ENCODE measurements around the gene AURKA. TPM values are rescaled to one million over a fixed set of nuclear protein-coding genes. Genes with fewer than 3 reads are reported as not detected.

Gene AURKA
- total and polyA plus RNA-seq, 9 of the 15 experiments (the other 6 are each of a cell fraction or from before 2014, with no cell fraction given), result 72.7 to 162 (median 113) TPM

DNA sequence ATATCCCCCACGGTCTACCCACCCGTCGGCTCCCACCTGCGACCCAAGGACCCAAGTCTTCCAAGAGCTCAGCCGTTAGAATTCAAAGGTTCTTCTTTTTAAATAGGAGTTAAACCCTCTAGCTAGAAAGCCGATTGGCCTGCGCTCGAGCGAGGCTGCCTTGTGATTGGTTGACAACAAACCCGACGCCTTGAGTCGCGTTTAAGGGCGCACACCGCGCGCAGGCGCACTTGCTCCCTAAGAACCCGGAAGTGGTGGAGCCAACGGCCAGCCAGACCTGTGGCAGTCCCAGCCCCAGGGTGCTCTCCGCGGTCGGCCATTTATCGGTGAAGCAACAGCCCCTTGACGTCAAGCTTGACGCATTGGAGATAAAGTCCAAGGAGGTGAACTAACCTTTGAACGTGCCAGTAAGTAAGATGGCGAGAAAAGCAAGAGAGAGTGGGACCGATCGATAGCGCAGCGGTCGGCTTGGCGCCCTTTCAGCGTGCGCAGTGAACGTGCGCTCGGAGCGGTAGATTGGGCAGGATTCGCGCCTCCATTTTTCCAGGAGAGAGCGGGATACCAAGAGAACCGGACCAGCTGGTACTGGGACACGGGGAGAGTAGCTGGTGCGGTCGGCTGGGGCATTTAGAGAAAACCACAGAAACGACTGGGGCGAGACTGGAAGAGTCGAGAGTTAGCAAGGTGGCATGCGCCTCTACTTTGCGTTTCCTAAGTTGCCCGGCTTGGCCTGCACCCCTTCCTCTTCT is at the start of gene AURKA, which contains the start of gene CSTF1 (continued):
- TF ChIP-seq, protein P1, sequence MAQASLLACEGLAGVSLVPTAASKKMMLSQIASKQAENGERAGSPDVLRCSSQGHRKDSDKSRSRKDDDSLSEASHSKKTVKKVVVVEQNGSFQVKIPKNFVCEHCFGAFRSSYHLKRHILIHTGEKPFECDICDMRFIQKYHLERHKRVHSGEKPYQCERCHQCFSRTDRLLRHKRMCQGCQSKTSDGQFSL (CRISPR knock-in tag; IDR thresholded peaks at IDR 0.05), result peak; percentile 46; the same call in 1 of the 2 replicates
- TF ChIP-seq, protein P1 (tag; IDR thresholded peaks at IDR 0.05), result no peak
- TF ChIP-seq MEF2A (IDR thresholded peaks at IDR 0.05; ENCODE audit: control insufficient read depth, low read depth, low read length), result no peak
- peak; percentile 97 for TF ChIP-seq BHLHE40 (IDR thresholded peaks at IDR 0.05; ENCODE audit: low read length)
- no peak for TF ChIP-seq IRF2 (CRISPR knock-in tag; IDR thresholded peaks at IDR 0.05)
- TF ChIP-seq RBBP5 (IDR thresholded peaks at IDR 0.05; ENCODE audit: borderline replicate concordance, insufficient read depth, low read length, poor library complexity, severe bottlenecking), result peak; percentile 90
- TF ChIP-seq, protein P2, sequence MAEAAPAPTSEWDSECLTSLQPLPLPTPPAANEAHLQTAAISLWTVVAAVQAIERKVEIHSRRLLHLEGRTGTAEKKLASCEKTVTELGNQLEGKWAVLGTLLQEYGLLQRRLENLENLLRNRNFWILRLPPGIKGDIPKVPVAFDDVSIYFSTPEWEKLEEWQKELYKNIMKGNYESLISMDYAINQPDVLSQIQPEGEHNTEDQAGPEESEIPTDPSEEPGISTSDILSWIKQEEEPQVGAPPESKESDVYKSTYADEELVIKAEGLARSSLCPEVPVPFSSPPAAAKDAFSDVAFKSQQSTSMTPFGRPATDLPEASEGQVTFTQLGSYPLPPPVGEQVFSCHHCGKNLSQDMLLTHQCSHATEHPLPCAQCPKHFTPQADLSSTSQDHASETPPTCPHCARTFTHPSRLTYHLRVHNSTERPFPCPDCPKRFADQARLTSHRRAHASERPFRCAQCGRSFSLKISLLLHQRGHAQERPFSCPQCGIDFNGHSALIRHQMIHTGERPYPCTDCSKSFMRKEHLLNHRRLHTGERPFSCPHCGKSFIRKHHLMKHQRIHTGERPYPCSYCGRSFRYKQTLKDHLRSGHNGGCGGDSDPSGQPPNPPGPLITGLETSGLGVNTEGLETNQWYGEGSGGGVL (CRISPR knock-in tag; IDR thresholded peaks at IDR 0.05), result no peak
- TF ChIP-seq, protein P3, sequence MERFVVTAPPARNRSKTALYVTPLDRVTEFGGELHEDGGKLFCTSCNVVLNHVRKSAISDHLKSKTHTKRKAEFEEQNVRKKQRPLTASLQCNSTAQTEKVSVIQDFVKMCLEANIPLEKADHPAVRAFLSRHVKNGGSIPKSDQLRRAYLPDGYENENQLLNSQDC (CRISPR knock-in tag; IDR thresholded peaks at IDR 0.05), result no peak
- TF ChIP-seq, protein P4, sequence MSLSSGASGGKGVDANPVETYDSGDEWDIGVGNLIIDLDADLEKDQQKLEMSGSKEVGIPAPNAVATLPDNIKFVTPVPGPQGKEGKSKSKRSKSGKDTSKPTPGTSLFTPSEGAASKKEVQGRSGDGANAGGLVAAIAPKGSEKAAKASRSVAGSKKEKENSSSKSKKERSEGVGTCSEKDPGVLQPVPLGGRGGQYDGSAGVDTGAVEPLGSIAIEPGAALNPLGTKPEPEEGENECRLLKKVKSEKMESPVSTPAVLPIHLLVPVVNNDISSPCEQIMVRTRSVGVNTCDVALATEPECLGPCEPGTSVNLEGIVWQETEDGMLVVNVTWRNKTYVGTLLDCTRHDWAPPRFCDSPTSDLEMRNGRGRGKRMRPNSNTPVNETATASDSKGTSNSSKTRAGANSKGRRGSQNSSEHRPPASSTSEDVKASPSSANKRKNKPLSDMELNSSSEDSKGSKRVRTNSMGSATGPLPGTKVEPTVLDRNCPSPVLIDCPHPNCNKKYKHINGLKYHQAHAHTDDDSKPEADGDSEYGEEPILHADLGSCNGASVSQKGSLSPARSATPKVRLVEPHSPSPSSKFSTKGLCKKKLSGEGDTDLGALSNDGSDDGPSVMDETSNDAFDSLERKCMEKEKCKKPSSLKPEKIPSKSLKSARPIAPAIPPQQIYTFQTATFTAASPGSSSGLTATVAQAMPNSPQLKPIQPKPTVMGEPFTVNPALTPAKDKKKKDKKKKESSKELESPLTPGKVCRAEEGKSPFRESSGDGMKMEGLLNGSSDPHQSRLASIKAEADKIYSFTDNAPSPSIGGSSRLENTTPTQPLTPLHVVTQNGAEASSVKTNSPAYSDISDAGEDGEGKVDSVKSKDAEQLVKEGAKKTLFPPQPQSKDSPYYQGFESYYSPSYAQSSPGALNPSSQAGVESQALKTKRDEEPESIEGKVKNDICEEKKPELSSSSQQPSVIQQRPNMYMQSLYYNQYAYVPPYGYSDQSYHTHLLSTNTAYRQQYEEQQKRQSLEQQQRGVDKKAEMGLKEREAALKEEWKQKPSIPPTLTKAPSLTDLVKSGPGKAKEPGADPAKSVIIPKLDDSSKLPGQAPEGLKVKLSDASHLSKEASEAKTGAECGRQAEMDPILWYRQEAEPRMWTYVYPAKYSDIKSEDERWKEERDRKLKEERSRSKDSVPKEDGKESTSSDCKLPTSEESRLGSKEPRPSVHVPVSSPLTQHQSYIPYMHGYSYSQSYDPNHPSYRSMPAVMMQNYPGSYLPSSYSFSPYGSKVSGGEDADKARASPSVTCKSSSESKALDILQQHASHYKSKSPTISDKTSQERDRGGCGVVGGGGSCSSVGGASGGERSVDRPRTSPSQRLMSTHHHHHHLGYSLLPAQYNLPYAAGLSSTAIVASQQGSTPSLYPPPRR (CRISPR knock-in tag; IDR thresholded peaks at IDR 0.05; ENCODE audit: borderline replicate concordance), result no peak
- TF ChIP-seq, protein P5, sequence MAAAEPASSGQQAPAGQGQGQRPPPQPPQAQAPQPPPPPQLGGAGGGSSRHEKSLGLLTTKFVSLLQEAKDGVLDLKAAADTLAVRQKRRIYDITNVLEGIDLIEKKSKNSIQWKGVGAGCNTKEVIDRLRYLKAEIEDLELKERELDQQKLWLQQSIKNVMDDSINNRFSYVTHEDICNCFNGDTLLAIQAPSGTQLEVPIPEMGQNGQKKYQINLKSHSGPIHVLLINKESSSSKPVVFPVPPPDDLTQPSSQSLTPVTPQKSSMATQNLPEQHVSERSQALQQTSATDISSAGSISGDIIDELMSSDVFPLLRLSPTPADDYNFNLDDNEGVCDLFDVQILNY (CRISPR knock-in tag; IDR thresholded peaks at IDR 0.05), result peak; percentile 79; the same call in 1 of the 2 replicates
- TF ChIP-seq ZSCAN32 (CRISPR knock-in tag; IDR thresholded peaks at IDR 0.05), result no peak
- TF ChIP-seq KDM5B (IDR thresholded peaks at IDR 0.05; ENCODE audit: insufficient replicate concordance, low read depth, low read length), result peak; percentile 70
- TF ChIP-seq NR2C2 (CRISPR knock-in tag; IDR thresholded peaks at IDR 0.05), result peak; percentile 94
- peak; percentile 96 for TF ChIP-seq NR2C2 (tag; IDR thresholded peaks at IDR 0.05)
- TF ChIP-seq NCOA2 (IDR thresholded peaks at IDR 0.05; ENCODE audit: partially characterized antibody in 2 of 2), result no peak
- TF ChIP-seq CHCHD3 (CRISPR knock-in tag; IDR thresholded peaks at IDR 0.05), result no peak
- TF ChIP-seq DMBX1 (CRISPR knock-in tag; IDR thresholded peaks at IDR 0.05; ENCODE audit: borderline replicate concordance), result no peak; the same call in 1 of the 2 replicates

Measured in K562 (cell line).